Measurements from ENCODE around the gene DLGAP1.

Gene DLGAP1

DNA sequence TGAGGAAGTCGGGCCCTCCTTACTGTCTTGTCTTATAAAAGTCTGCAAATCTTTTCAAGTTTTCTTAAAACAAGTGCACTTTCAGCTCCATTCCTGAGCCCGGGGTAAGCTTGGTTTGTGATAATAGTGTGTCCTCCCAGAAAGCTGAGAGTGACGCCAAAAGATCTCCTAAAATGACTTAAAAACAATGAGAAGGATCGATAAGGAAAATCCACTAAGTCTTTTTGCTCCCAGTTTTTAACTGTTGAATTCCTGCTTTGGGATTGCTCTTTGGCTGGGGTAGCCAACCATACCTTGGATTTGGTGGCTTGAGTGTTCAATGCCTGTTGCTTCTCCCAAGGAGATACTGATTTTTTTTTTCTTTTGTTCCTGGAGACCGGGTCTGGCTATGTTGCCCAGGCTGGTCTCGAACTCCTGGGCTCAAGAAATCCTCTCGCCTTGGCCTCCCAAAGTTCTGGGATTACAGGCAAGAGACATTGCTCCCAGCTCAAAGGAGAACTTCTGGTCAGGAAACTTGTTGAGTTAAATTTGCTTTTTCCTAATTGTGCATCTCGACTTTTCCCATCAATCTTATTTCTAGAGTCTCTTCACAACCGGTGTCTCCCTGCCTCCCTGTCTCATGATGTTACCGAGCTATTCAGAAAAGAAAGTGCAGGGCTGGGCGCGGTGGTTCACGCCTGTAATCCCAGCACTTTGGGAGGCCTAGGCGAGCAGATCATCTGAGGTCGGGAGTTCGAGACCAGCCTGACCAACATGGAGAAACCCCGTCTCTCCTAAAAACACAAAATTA is 1002.2 kb downstream of the DLGAP1 start:
- no peak for ATAC-seq
- TF ChIP-seq ZNF8 (CRISPR knock-in tag; IDR thresholded peaks at IDR 0.05) (no peak), ISL1 (CRISPR knock-in tag; IDR thresholded peaks at IDR 0.05) (no peak), ZNF70 (CRISPR knock-in tag; IDR thresholded peaks at IDR 0.05) (no peak), PPARA (CRISPR knock-in tag; IDR thresholded peaks at IDR 0.05; ENCODE audit: borderline replicate concordance) (no peak), BACH2 (CRISPR knock-in tag; IDR thresholded peaks at IDR 0.05; ENCODE audit: borderline replicate concordance) (no peak), OSR1 (CRISPR knock-in tag; IDR thresholded peaks at IDR 0.05) (no peak), SNAI2 (CRISPR knock-in tag; IDR thresholded peaks at IDR 0.05) (no peak), ARNTL (CRISPR knock-in tag; IDR thresholded peaks at IDR 0.05; ENCODE audit: borderline replicate concordance, low read depth) (no peak), ZFP30 (CRISPR knock-in tag; IDR thresholded peaks at IDR 0.05) (no peak), CSDC2 (CRISPR knock-in tag; IDR thresholded peaks at IDR 0.05) (no peak)
- TF ChIP-seq, protein P1, sequence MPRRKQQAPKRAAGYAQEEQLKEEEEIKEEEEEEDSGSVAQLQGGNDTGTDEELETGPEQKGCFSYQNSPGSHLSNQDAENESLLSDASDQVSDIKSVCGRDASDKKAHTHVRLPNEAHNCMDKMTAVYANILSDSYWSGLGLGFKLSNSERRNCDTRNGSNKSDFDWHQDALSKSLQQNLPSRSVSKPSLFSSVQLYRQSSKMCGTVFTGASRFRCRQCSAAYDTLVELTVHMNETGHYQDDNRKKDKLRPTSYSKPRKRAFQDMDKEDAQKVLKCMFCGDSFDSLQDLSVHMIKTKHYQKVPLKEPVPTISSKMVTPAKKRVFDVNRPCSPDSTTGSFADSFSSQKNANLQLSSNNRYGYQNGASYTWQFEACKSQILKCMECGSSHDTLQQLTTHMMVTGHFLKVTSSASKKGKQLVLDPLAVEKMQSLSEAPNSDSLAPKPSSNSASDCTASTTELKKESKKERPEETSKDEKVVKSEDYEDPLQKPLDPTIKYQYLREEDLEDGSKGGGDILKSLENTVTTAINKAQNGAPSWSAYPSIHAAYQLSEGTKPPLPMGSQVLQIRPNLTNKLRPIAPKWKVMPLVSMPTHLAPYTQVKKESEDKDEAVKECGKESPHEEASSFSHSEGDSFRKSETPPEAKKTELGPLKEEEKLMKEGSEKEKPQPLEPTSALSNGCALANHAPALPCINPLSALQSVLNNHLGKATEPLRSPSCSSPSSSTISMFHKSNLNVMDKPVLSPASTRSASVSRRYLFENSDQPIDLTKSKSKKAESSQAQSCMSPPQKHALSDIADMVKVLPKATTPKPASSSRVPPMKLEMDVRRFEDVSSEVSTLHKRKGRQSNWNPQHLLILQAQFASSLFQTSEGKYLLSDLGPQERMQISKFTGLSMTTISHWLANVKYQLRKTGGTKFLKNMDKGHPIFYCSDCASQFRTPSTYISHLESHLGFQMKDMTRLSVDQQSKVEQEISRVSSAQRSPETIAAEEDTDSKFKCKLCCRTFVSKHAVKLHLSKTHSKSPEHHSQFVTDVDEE (CRISPR knock-in tag; IDR thresholded peaks at IDR 0.05): no peak
- TF ChIP-seq, protein P2, sequence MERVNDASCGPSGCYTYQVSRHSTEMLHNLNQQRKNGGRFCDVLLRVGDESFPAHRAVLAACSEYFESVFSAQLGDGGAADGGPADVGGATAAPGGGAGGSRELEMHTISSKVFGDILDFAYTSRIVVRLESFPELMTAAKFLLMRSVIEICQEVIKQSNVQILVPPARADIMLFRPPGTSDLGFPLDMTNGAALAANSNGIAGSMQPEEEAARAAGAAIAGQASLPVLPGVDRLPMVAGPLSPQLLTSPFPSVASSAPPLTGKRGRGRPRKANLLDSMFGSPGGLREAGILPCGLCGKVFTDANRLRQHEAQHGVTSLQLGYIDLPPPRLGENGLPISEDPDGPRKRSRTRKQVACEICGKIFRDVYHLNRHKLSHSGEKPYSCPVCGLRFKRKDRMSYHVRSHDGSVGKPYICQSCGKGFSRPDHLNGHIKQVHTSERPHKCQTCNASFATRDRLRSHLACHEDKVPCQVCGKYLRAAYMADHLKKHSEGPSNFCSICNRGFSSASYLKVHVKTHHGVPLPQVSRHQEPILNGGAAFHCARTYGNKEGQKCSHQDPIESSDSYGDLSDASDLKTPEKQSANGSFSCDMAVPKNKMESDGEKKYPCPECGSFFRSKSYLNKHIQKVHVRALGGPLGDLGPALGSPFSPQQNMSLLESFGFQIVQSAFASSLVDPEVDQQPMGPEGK (CRISPR knock-in tag; IDR thresholded peaks at IDR 0.05; ENCODE audit: borderline replicate concordance): no peak
- TF ChIP-seq, protein P3, sequence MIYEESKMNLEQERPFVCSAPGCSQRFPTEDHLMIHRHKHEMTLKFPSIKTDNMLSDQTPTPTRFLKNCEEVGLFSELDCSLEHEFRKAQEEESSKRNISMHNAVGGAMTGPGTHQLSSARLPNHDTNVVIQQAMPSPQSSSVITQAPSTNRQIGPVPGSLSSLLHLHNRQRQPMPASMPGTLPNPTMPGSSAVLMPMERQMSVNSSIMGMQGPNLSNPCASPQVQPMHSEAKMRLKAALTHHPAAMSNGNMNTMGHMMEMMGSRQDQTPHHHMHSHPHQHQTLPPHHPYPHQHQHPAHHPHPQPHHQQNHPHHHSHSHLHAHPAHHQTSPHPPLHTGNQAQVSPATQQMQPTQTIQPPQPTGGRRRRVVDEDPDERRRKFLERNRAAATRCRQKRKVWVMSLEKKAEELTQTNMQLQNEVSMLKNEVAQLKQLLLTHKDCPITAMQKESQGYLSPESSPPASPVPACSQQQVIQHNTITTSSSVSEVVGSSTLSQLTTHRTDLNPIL (CRISPR knock-in tag; IDR thresholded peaks at IDR 0.05; ENCODE audit: low read depth): no peak

DNA sequence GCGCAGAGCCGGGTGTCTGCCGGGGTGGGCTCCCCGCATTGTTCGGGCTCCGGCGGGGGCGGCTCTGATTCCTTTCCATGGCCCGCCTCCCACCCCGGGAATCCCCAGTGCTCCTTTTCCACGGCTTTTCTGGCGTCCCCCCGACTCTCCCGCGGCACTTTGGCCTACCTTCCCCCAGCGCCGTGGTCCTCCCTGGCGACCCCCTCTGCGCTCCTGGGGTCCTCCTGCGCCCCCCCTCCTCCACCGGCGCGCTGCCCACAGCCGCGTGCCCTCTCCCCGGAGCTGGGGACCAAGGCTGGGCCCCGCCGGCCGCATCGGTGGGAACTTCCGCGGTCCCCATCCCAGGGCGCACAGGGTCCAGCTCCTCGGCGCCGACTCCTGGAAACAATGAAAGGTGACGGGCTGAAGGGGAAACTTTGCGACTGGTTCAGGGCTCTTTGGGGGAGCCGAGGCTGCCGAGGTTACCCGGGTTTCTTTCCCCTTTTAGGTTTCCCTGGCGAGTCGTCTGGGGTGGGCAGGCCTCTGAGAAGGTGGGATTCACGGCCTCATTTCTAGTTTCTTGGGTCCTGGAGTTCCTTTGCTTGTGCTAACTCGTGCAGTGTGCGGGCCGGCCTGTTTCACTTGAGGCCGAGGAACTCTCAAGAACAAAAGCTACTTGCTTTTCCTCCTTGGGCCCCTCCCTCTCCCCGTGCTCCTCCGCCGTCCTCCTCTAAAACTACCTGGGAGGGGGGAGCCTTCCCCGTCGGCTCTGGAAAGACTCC is 1002.9 kb downstream of the DLGAP1 start:
- TF ChIP-seq OSR1 (CRISPR knock-in tag; IDR thresholded peaks at IDR 0.05) (no peak), ZNF565 (CRISPR knock-in tag; conservative IDR thresholded peaks at IDR 0.05; ENCODE audit: low read depth) (no peak), RARB (CRISPR knock-in tag; IDR thresholded peaks at IDR 0.05) (no peak), ZFP3 (CRISPR knock-in tag; IDR thresholded peaks at IDR 0.05) (no peak), PPARA (CRISPR knock-in tag; IDR thresholded peaks at IDR 0.05; ENCODE audit: borderline replicate concordance) (no peak), SNAI2 (CRISPR knock-in tag; IDR thresholded peaks at IDR 0.05) (no peak)

DNA sequence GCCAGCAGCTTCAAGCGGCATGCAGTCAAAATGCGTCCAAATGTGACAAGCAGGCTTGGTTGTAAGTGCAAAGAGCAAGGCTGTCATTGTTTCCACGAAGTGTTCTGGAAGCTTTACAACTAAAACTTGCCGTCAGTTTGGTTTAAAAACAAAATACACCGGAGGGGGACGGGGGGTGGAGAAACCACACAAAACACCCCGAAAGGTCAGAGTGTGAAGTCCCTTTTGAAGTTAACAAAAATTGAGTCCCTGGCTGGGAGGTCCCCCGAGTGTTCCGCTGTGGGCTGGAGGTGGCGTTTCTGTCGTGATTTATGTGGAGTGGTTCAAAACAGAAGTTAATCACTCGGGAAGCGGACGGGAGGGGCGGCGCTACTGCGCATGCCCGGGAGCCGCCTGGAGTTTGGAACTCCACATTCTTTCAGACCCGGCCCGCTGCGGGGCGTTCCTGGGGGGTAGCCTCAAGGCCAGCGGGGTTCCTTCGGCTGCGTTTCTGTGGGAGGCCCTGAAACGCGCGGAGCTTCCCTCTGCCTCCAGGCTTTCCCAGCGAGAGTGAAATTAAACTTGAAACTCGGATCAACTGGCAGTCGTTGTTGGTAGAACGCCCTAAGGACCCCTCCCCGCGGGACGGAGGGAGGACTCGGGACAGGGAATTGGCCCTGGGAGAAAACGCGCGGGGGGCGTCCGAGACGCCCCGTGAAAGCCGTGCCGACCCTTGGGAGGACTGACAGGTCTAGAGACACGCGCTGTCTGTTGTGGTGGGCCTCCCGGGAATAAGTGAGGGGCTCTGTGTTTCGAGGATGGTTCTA is 1003.7 kb downstream of the DLGAP1 start:
- ATAC-seq: peak; percentile 7
- TF ChIP-seq ISL1 (CRISPR knock-in tag; IDR thresholded peaks at IDR 0.05) (no peak), ZNF8 (CRISPR knock-in tag; IDR thresholded peaks at IDR 0.05) (no peak), ZNF70 (CRISPR knock-in tag; IDR thresholded peaks at IDR 0.05) (no peak), TCF4 (CRISPR knock-in tag; IDR thresholded peaks at IDR 0.05; ENCODE audit: borderline replicate concordance) (no peak)
- TF ChIP-seq, protein P2 (CRISPR knock-in tag; IDR thresholded peaks at IDR 0.05; ENCODE audit: borderline replicate concordance): peak; percentile 38; the same call in 1 of the 2 replicates
- TF ChIP-seq, protein P1 (CRISPR knock-in tag; IDR thresholded peaks at IDR 0.05): no peak

More for the DNA sequence above, 1002.9 kb downstream of the DLGAP1 start:
- ATAC-seq: 0 out of 3 replicates have a peak, but pooled peaks have one; percentile 0

Measured in SK-N-SH treated with all-trans-retinoic acid at 6 μM for 48 hours (cell line).